GM21360 (cell line): ENCODE results near the gene POLDIP2.

Experiments
- ATAC-seq: cut with Tn5 transposase; IDR thresholded peaks from one replicate; pipeline ENCODE4 v1.9.1; 2021; ENCODE audit warnings: mild to moderate bottlenecking, moderate library complexity; ENCODE audit not compliant: unreplicated experiment

Gene POLDIP2

DNA sequence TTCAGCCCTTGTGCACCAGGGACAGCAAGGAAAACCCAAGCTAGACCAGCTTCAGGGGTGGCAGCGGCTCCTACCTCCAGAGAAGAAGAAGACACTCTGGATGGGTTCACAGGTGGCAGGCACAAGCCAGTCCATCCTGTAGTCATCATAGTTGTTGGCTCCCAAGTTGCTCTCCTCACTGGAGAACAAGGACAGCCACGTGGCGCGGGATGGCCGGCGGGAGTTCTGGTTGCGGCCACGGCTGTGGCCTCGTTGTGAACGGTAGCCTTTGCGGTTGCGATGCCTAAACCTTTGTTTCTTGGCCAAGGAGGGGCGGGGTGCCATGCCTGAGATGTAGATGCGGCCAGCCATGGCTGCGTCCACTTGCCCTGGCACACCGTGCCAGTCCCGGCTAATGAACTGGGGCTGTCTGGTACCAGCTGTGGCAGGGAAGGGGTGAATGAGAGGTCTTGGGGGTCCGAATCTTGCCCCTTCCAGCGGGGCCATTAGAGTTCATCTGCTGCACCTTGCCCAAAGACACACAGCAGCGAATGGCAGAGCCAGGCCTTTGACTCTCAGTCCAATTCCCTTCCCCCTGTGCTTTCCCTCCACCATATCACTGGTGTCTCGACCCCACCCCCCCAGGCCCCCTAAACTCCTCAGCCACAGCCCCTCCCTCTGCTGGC is 10.4 kb upstream of the POLDIP2 start:
- ATAC-seq: no peak

DNA sequence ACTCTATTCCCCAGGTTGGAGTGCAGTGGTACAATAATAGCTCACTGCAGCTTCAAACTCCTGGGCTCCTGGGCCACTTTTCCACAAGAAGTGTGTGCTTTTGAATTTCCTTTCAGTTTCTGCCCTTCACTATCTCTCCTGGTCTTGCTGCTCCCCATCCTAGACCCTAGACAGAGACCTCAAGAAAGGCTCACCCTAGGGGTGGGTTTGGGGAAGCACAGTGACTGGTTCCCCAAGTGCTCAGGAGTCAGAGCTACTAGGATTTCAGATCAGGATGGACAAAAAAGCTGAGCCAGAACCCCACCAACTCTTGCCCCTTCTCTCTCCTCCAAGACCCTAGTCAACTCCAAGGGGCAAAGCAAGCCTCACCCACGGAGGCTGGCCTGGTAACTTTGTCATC is 9.3 kb upstream of the POLDIP2 start:
- ATAC-seq: no peak

DNA sequence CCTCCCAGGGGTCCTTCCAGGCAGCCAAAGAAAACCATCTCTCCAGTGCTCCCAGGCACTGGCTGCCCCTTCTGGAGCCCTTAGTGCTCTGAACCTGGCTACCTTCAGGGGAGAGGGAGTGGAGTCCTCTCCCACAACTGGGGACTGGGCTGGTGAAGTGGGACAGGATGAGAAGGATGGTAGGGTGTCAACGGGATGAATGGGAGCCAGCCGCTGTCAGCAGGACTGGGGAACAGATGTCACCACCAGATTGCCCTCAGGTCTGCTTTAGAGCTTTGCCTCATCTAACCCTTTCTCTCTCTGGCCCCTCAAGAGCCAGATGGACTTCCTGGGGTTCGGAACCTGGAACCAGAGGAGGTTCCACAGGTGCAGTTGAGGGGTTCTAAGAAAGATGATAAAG is 8.2 kb upstream of the POLDIP2 start:
- no peak for ATAC-seq

DNA sequence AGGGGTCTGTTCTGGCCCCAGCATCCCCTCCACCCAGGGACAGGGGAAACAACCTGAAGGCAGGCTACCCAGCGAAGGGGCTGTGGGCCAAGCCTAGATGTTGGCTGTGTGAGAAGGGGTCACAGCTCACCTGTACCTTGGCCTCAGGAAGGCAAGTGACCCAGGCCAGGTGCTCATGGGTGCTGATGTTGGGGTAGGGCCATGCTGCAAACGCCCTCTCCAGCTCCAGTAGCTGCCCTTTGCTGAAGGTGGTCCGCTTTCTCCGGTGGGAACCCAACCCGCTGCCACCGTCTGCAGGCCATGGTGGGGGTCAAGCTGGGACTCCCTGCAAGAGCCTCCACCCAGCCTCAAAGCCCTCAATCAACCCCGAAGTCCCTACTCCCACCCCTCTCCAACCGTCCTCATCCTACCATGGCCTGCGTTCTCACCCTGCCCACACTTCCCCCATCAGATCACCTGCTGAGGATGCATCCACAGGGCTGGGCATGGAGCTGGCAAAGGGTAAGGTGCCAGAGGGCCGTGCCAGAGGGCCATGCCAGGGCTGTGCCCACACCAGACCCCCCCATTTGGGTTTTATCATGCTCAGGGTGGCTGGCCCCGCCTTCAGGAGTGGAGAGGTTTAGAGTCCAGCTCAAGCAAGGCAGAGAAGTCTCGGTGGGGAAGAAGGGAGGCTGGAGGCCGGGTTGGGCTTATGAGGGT is 7.5 kb upstream of the POLDIP2 start, which contains the start of gene SEBOX:
TSS of gene SEBOX (minus strand) at position 535 of the 699 bp plus-strand sequence. CDS start at position 487, 48 bp downstream.
- no peak for ATAC-seq

DNA sequence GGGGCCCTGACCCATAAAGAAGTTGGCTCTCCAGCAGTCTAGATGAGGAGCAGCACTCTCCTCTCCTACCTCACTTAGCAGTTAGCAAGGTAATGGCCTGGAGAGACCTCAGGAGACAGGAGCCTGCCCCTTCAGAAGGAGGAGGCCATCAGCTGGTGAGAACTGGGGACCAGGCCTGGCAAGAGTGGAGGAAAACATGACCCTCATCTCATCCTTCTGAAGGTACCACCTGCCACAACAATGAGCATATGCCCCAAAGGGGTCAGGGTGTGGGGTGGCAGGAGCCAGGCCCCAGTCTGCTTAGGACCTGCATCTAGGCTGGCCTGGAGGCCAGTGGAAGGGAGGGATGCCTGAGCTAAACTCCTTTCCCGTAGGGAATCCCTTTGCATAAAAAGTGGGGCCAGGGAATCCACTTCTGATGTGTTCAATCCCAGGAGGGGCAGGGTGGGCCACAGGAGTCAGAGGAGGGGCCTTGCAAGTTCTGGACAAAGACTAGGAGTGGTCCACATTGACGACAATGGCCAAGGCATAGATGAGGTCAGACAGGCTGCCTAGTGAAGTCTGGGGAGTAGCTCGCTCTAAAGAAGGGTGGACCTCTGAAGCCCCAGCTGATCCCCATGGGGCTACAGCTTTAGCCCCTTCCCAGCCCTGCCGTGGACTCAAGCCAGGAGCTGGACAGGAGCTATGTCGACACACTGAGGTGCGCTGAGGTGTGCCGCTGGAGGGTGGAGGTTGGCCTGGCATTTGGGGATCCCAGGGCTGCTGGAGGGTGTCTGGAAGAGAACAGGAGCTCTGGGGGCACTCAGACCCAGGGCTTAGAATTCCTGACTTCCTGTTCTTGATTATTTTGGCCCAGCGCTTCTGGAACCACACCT is 6.7 kb upstream of the POLDIP2 start:
- ATAC-seq: no peak

DNA sequence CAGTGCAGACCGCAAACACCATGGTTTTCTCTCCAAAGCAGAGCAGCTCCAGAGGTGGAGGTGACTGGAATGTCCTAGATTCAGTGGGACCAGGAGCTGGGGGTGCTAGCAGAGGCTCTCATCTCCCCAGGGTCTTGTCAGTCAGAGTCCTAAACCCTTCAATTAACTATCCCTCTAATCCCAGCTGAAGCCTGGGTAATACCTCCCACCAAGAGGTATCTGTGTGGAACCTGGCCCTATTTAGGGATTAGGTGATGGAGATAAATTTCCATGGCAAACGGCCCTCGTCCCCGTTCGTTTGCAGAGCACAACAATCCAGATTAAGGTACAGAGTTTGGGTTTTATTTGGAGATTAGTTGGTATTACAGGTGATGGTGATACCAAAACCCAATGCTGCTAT is 5.9 kb upstream of the POLDIP2 start:
- ATAC-seq: no peak

DNA sequence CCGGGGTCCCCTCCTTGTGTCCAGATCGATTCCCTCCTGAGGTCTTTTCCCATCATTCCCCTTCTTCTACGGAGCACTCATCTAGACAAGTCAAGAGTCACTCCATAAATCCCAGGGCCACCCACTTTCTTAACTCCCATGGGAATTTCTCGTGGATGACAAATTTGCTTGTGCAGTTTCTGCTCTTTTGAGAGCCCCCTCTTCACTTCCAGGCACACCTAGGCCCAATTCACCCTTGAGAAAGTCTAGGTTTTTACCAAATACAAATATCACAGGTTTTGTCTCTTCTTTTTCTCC is 522 bp upstream of the POLDIP2 start:
- peak; percentile 4 for ATAC-seq

DNA sequence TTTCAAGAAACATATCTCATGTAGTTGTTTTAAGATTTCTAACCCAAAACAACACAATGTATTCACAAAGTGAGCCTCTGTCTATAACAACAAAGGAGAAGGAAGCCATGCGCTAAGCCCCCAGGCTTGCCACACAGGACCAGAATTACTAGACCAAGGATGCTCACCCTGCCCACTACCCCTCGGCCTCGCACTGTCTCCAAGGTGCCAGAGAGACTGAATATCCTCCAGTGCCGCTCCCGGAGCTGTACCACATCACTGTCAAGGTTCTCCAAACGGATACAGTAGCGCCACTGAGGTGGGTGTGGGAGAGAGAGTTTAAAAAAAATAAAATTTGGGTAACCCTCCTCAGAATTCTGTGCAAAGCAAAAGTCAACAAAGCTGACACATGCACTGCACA is 7.1 kb downstream of the POLDIP2 start:
- no peak for ATAC-seq

DNA sequence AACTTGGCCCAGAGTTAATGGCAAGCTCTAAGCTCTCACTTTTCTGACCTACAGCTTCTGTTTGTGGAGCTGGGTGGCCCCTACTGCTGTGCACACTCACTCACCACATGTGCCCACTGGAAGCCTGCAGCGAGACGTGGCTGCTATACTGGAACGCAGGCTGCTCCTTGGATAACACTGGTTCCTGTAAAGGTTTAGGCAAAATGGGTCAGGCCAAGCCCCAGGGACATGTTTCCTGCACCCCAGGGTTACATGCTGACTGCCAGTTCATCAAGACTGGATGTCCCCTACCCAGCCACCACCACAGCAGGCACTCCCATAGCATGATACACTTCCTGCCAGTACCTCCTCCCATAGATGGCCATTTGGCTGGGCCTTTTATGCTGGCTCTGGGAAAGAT is 8.3 kb downstream of the POLDIP2 start:
- no peak for ATAC-seq

DNA sequence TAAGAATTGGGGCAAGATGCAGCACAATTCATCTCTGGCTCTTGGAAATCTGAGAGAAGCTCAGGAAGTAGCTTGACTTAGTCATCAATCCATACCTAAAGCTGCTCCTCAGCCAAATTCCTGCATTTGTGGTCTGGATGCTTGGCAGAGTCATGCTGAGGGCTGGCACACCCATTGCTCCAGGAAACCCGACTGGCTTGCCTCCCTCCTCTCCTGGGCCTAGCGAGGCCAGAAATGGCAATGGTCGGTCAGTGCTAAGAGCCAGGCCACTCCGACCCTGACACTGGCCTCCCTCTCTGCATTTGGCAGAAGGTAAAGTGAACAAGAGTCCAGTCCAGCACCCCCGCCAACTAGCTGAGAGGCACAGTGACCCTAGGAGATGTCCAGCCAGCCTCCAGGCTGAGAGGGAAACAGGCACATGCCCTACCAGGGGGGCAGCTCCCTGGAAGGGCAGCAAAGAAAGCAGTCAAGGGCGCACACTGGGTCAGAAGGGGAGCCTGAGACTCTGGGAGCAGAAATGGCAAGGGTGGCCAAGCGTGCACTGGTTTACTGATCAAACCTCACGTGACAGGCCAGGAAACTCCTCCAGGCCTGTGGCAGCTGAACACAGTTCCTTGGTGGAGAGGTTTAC is 10.0 kb downstream of the POLDIP2 start:
- ATAC-seq: no peak

DNA sequence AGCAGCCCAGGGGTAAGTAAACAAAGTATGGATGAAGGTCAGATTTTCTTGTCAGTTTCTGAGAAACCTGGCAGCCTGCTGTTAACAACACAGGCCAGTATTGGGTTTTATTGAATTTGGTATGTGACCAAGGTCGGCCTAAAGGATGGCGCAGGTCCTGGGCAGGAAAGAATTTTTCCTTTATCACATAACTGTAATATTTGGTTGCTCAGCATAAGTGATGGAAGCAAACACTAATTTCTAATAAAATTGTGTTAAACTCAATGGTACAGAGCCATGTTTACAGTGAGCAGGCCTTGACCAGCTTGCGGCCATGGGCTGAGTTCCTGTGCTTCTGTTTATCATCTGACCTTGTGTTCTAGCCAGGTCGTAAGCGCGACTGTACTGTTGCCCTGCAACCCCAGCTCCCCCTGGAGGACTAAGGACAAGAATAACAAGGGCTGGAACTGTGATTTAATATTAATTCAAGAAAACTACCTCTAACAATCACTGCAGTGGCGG is 10.5 kb downstream of the POLDIP2 start:
- no peak for ATAC-seq

DNA sequence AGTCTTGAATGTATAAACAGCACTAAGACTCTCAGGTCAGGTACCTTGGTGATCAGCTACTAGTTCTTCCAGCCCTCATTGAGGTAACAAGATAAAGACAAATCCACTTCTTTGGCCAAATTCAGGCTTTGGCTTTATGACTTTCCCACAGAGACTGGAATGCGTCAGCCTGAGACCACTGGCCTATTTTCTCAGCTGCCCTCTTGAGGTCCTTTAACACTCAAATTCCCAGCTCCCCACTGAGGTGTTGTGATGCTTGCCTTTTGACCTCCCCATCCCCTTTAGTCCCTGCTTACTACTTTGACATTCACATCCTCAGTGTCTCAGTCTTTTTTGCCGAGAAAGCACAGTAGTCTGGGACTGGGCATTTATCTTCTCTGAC is 11.1 kb downstream of the POLDIP2 start:
- no peak for ATAC-seq

DNA sequence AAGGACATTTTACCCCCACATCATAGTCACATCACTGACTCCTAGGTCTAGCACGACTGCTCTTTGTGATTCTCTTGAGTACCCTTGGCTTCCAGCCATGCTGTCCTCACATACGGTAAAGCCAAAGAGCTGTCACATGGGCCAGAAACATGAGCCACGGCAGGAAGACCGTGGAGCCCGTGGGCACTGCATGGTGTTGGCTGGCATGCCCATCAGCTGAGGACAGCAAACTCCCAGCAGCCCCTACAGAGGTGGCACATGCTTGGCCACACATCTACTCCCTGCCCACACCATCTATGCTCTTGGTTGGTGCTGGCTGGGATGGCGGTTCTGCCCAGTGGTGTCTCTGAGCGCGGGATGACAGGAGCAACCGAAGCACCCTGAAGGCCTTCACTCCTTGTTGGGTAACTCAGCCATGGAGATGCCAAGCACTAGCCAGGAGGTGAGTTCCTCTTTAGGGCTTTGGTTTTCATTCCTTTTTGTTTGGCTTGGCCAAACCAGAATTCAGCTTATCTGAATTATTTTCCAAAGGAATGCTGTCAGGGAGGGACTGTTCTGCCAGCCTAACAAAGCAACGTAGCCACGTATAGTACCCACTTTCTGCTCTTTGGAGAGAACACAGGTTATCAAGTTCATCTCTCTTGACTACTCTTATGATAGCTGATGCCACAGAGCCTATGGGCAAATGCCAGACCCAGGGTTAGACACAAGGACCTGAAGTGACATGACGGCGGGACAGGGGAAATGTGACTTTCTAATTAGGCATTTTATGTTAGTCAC is 11.7 kb downstream of the POLDIP2 start:
- no peak for ATAC-seq

DNA sequence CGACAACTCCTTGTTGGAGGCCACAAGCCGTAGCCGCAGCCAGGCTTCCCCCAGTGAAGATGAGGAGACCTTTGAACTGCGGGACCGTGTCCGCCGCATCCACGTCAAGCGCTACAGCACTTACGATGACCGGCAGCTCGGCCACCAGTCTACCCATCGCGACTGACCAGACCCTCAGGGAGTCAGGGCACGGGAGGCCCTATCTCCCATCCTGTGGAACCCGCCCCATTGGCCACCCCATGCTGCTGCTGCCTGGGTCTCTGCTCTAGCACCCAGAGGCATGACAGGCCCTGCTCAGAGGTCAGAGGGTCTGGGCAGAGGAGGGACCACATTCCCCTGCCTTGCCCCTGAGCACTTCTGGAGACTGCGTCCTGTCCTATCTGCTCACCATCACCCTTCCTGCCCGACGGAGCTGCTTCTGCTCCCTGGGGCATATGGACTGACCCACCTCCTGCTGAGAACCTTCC is 12.9 kb downstream of the POLDIP2 start:
- ATAC-seq: no peak

DNA sequence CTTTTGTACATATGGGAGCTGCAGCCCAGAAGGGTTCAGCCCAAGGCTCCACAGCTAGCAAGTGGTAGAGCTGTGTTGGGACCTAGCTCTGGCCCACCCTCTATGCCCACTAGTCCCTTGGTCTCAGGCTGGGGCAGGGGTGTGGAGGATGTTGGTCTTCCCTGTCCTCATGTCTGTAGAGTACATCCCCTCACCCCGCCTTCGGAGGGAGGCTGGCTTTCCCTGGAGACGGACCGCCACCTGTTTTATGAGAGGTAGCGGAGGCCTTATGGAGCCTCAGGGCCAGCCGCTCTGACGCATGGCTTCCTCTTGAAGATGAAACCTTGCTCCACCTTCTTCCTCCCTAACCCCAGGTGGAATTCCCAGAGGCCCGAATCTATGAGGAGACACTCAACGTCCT is 13.3 kb downstream of the POLDIP2 start:
- no peak for ATAC-seq

DNA sequence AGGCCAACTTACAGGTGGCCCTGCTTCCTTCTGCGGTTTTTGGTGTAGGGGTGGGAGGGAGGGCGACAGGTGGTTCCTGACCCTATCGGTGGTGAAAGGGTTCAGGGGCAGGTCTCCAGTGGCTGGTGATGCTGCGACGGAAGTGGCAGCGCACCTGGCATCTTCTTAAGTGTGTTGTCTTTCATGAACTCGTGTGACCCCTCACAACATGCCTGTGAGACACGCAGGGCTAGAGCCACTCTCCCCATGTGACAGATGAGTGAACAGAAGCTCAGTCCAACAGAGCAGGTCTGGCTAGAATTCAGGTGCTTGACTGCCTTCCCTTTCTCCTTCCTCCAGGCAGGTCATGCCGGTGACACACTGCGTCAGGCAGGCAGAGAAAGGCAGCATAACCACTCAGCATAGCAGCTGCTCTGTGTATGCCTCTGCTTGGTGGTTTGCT is 13.8 kb downstream of the POLDIP2 start:
- no peak for ATAC-seq

DNA sequence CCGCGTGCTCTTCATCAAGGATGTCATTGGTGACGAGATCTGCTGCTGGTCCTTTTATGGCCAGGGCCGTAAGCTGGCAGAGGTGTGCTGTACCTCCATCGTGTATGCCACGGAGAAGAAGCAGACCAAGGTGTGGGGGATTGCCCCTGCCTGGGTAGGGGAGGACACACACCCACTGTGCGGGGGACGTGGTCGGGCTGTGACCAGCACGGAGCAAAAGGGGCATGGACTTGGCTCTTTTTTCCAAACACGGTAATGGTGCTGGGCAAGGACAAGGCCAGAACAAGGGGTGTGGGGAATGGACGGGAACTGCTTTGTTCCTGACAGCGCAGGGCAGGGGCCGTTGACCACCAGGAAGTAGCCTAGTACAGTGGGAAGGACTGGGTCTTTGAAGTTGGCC is 15.0 kb downstream of the POLDIP2 start:
- no peak for ATAC-seq

DNA sequence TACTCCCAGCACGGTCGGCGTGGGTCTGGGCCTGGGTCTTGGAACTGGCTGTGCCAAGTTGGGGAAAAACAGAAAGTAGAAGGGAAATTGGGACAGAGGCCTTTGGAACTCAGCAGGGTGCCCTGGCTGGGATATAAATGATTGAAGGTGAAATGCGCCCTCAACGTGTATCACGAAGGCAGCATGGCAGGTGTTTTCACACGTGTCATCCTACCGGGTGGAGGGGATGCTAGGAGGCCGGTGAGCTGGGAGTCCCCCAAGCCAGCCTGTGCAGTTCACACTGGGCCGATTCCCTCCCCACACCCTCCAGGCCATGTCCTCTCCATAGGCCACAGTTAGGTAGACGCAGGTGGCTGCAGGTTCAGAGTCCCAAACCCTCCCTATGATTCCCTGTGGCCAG is 15.8 kb downstream of the POLDIP2 start:
- ATAC-seq: no peak

DNA sequence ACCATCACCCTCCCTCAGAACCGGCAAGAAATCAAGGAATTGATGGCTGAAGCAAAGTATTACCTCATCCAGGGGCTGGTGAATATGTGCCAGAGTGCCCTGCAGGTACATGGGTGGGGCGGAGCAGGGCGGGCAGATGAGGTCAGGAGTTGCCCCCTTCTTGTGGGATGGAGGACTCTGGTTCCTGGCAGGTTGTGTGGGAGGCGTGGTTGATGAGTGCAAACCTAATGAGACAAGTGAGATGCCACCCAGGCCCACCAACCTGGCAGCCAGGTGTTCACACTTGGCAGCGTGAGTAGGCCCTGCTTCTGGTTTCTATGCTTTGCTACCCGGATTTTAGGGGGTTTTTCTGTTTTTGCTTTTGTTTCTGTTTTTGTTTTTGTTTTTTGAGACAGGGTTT is 17.0 kb downstream of the POLDIP2 start:
- ATAC-seq: no peak

DNA sequence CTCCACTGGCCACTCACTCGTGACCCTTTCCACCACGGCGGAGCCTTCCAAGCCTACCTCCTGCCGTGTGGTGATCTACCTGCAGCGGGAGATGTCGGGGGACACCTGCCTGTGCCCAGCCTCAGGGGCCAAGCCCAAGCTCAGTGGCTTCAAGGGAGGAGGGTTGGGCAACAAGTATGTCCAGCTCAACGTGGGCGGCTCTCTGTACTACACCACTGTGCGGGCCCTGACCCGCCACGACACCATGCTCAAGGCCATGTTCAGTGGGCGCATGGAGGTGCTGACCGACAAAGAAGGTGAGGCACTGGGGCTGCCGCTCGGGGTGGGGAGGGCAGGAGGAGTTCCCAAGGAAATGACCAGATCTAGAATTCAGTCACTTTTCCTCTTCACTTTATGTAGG is 17.9 kb downstream of the POLDIP2 start:
- no peak for ATAC-seq
